Activated CD4-positive, alpha-beta T cell treated with anti-CD3 and anti-CD28 coated beads, Interleukin-2, Interleukin-4, amounts not matched to agents 100 ng/mL and 50 ng/mL, durations not matched to agents 16 hours and 8 hours (primary cell): ENCODE data around the gene SCAMP4.

Source experiments
- DNase-seq: peaks from one replicate; pipeline ENCODE4 v3.0.0-alpha.2; 2020; ENCODE audit warnings: low spot score

The SCAMP4 gene

GRCh38 chr19:1905110-1905862 is at the start of gene SCAMP4, which contains the start of gene ADAT3:
Gene SCAMP4 (plus strand): TSS chr19:1905399. CDS start chr19:1915020, 9,621 bp downstream.
Gene ADAT3 (plus strand): TSS chr19:1905399. CDS start chr19:1912048, 6,649 bp downstream.
- peak; percentile 99 for DNase-seq

- no peak for DNase-seq
Measured at GRCh38 chr19:1855828-1856255, 49.4 kb upstream of the SCAMP4 start.

- no peak for DNase-seq
Measured at GRCh38 chr19:1856345-1856697, 48.9 kb upstream of the SCAMP4 start.

GRCh38 chr19:1856698-1857603 is 48.2 kb upstream of the SCAMP4 start:
- DNase-seq, result no peak

- no peak for DNase-seq
Measured at GRCh38 chr19:1857648-1858326, 47.4 kb upstream of the SCAMP4 start.

GRCh38 chr19:1858412-1859081 is 46.7 kb upstream of the SCAMP4 start:
- DNase-seq, result no peak

- DNase-seq, result no peak
Measured at GRCh38 chr19:1859331-1859781, 45.8 kb upstream of the SCAMP4 start.

- no peak for DNase-seq
Measured at GRCh38 chr19:1860042-1860775, 45.0 kb upstream of the SCAMP4 start.

- DNase-seq, result no peak
Measured at GRCh38 chr19:1860821-1861598, 44.2 kb upstream of the SCAMP4 start.

GRCh38 chr19:1861599-1862031 is 43.6 kb upstream of the SCAMP4 start:
- DNase-seq, result no peak

GRCh38 chr19:1862068-1862423 is 43.2 kb upstream of the SCAMP4 start:
- DNase-seq, result no peak

GRCh38 chr19:1862424-1863327 is 42.5 kb upstream of the SCAMP4 start:
- DNase-seq, result no peak

GRCh38 chr19:1863328-1863637 is 41.9 kb upstream of the SCAMP4 start, which contains the start of gene KLF16:
Gene KLF16 (minus strand): TSS chr19:1863579. CDS start chr19:1863497, 82 bp downstream.
- DNase-seq, result no peak

- DNase-seq, result peak; percentile 94
Measured at GRCh38 chr19:1863638-1864479, 41.3 kb upstream of the SCAMP4 start.

GRCh38 chr19:1864480-1865171 is 40.6 kb upstream of the SCAMP4 start:
- DNase-seq, result peak; percentile 68

- no peak for DNase-seq
Measured at GRCh38 chr19:1865172-1866010, 39.8 kb upstream of the SCAMP4 start.
